GF-D8 (cell line): ENCODE measurements around the gene PRDM5.

Source experiments
- DNase-seq: peaks from one replicate; lab custom pipeline; 2025; lab: John Stamatoyannopoulos, UW

The PRDM5 gene

DNA sequence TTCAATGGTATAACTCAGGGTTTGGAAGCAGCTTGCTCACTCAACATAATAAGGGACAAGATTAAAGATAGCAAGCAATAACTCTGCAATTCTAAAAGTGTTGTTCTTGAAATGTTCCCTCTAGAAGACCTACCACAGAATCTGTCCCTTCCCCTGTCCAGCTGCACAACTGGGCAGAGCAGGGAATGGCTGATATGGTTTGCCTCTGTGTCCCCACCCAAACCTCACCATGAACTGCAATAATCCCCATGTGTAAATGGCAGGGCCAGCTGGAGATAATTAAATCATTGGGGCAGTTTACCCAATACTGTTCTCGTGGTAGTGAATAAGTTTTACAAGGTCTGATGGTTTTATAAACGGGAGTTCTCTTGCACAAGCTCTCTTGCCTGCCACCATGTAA is 19.1 kb downstream of the PRDM5 start:
- DNase-seq = no peak

DNA sequence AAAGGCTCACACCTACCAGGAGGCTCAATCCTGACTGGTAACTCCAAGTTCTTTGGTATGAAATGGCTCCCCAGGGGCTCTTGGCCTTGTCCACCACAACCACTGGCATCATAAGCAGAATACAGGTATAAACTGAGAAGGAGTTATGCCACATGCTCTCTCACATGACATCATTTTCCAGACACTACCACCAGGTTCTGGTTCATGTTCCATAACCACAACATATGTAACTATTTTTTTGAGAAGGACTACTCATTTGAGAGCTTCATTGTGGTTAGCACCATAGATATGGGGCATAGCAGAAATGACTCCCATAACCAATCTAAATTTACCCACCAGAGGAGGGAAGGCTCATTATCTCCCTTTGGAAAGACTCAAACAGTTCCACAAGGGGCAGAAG is 19.6 kb downstream of the PRDM5 start:
- DNase-seq = no peak

DNA sequence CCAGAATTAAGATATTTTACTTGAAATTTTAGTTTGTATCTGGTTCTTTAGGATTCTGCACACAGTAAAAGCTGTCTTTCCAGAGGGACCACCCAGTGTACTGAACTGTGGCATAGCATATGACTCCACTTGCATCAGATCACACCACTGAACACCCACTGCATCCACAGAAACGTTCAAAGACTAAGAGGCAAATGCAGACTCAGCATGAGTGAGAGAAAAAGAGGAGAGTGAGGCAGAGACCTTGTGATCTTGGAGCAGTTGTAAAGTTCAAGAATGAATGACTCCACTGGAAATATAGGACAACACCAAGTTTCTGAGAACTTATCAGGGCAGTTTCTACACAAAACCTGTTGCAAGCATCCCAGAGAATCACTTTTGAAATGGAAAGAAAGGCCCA is 20.8 kb downstream of the PRDM5 start:
- DNase-seq = no peak

DNA sequence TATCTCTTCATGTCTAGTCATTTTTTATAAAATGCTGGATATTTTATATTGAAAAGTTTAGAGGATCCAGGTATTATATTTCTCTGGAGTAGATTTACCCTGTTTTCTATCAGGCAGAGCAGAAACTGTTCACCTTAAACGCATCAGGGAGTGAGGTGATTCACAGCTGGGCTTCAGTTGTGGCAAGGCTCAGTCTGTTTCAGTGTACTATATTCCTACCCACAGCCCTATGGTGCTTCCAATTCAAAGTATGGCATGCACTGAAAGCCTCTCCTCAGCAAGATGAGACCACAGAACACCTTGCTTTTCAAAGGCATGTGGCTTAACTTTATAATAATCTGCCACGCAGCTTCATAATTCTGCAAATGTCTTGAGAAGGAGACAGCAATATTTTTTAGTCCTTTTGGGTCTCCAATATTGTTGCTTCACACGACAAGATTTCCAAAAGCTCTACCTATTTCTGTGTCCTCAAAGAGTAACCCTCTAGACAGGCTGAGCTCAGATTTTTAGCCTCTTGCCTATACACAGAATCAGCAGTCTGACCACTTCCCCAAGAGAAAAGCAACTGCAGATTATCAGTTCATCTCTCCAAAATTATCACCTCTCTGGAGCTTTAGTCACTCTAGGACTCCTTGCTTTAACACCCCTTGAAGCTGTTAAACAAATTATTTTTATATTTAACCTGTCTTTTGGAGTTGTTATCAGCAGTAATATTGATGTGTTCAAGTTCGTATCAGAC is 24.4 kb downstream of the PRDM5 start:
- DNase-seq = no peak

DNA sequence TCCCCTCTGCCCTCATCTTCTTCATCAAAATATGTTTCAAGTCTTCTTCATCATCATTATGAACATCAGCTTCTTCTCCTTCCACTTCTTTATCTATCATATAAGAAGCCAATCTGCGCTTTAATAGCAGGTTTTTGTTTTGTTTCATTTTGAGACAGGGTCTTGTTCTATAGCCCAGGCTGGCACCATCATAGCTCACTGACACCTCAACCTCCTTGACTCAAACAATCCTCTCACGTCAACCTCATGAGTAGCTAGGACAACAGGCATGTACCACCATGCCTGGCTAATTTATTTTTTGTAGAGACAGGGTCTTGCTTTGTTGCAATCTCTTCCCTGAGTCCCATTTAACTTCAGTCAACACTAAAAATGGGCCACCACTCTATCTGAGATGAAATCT is 27.0 kb downstream of the PRDM5 start:
- DNase-seq = no peak

DNA sequence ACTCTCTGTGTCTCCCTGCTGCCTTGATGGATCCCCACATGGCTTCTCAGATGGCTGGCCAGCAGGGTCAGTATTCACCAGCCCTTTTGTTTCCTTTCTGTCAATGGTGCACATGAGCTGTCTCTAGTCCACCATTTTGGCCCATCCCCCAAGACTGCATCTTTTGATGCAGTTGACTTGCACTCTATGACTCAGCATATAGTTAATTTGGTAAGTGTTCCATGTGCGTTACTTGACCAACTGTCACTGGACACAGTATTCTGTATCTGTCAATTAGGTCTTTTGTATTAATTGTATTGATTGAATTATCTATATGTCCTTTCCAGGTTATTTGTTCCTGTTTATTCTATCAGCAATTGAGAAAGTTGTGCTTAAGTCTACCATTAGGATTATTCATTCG is 29.2 kb downstream of the PRDM5 start:
- no peak for DNase-seq

DNA sequence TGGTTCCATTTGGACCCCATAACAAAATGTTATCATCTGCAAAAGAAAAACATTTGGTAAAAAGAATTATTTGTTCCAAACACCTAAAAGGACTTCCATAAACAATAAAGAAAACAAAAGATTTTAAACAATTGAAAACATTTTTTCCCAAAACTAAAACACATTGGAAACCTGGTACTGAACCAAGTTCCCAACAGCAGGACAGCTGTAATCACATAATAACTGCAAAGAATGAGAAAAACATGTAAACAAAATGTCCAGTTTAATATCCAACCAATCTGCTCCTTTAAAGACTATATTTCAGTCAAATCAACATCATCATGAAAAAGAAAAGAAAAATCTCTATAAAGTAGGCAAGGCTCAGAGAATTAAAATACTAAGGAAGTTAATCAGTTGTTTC is 36.3 kb downstream of the PRDM5 start:
- no peak for DNase-seq

DNA sequence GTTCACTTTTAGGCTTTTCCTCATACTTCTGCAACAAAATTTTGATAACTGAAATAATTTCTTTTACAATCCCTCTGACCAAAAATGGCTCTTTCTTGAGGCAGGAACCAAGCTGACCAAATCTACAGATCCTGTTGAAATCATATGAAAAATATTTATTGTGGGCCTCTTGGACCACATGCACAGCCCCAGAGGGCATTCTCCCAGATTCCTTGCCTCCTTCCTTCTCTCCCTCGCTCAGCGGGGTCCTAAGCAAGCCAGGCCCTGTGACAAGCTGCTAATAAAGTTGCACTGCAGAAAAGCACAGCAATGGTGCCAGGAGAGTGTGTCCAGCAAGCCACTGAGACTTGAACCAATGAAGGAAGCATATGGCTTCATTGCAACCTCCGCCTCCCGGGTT is 40.7 kb downstream of the PRDM5 start:
- DNase-seq = no peak

DNA sequence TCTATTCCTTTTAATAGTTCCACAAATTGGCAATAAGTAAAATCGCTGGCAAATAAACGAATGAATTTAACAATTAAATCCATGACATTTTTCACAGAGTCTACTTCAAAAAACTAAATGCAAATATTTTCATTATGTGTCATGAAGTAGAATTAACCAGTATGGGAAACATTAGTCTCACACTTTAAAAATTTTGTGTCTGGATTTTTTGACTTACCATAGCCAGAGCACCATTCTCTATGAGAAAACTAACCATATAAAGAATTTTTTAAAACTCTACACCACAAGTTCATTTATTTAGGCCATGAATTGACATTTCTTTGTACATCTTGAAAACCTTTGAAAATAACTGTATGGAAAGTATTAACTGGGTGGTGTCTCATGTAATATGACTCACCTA is 41.2 kb downstream of the PRDM5 start:
- DNase-seq = no peak

DNA sequence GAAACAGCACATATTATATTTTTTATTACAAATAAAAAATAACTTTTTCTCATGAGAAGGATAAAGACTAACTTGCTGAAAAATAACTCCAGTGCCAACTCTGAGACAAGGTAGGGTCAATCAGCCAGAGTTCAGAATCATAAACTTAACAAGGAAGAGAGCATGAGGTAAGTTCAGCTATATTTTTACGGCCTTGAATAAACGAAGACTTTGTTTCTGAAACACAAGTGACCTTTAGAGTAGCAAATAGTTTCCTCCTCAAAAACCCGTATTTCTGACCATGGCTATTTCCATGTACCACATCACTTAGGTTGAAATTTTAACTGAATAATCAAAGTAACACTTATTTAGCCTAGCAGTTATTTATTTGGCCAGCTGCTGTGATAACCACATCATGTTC is 45.5 kb downstream of the PRDM5 start:
- no peak for DNase-seq

DNA sequence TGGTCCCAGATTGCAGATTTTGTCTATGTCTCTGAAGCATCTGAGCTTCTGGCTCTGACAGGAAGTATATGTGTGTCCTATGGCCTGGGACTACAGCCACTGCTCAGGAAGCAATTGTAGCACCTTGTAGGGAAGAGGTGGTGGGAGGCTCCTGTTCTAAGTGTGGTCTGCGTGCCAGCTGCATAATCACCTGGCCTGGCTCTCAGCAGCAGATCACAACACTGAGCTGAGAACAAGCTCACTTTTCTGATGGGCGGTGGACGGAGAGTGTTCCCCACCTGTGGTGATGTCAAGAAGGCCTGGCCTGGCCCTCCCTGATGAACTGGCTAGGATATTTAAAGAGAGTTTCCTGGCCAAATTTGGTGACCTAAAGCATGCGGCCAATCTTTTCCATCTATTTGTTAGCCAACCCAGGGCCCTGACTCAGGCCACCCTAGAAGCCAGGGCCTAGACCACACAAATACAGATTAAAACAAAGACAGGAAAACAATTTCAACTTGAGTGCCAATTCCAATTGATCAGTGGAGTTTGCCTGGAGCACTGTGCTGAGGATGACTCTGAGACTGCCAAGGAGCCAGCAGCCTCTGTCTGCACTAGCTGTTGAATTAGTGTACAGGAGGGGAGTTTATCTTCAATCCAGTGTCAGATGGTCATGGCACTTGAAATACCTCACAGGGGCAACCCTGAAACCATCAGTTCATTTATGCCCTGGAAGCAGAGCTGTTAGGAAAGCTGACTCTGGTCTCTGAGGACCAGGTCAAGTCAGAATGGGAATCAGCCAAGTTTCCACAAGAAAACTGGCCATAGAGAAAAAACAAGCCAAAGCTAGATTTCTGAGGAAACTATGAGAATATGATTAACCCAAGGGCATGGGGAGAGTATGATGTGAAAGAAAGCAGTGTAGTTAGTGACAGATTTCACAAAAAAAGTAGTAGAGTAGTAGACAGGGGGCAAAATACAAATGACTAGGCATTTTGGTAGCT is 47.4 kb downstream of the PRDM5 start:
- DNase-seq = no peak

DNA sequence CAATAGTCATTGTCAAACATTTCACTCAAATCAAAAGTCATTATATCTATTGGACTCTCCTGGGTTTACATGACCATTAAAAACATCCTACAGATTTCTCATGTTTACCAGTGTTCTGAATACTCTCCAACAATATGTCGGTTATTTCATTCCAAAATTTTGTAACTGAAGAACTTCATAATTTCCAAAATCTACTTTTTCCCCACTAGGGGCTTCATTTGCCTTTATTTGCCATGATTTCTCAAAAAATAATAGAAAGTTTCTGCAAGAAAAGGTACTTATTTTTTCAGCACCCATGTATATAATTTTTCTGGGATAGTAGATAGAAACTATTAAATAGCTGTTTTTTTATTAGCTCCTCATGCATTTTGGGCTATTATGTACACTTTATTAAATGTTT is 49.0 kb downstream of the PRDM5 start:
- no peak for DNase-seq

DNA sequence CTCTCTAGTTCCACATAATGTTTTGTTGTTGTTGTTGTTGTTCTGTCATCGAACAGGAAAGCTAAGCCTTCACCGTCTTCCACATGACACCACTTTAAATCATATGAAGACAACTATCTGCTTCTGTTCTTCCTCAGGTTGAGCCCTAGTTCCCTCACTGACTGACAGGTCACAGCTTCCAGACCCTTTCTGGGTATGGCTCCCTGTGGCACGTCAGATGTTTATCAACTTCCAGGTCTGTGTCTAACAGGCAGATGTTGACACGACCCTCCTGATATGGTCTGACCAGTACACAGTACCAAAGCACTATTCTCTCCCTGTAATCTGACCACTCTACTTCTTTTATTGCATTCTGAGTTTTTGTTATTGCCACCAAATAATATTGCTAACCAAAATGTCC is 51.4 kb downstream of the PRDM5 start:
- no peak for DNase-seq

DNA sequence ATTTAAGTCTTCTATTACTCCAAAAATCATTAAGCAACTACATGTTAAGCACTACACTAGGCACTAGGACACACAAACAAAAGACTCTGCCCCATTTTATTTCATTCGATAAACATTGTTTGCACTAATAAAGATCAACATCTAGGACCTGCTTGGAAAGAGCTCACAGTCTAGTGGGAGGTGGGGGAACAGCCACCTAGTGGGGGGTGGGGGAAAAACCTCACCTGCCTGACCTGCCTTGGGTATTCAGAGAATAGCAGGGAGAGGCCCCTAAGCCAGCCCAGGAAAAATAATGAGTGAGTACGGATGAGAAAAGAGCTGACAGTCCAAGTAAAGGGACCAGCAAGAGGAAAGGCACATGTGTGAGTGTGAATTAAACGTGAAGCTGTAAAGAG is 52.2 kb downstream of the PRDM5 start:
- no peak for DNase-seq

DNA sequence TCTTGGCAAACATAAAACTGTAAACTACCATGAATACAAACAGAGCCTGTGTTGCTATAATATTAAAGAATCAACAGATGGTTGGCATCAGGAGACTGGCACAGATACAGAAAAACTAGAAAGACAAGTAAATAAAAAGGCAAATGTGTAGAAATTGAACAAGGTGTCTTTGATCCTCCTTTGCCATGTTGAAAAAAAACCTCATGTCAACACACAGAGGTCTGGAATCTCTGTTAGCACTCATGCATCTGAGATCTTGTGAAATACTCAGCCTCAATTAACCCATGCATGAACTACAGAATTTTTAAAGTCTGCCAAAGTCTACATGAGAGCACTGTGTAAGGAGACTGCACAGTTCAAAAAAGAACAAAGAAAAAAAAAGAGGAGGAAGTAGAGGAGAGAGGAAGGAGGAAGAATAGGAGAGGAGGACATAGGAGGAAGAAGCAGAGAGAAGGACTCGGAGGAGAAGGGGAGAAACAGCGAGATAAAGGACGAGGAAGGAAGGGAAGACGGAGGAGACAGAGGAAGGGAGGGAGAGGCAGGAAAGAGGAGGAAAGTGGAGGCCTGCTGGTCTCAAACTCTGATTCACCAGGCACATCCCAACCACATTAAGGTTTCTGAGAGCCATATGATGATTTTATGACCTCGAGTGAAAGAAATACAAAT is 52.8 kb downstream of the PRDM5 start:
- DNase-seq = no peak

DNA sequence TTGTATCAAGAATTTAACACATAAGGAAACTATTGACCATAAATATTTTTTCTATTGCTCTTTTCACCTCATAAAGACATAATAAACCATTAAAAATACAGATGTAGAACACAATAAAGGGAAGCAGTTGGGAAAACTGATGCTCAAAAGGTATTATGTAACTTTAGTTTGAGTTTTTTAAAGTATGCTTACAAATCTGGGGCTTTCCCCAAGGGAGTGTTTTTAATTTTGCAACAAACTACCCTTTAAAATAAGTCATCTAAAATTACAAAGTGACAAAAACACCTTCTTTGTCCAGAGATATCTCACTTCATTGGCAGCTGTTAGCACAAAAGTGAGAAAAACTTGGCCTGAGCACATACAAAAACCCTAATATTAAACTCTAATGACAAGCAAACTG is 55.0 kb downstream of the PRDM5 start:
- DNase-seq = no peak

DNA sequence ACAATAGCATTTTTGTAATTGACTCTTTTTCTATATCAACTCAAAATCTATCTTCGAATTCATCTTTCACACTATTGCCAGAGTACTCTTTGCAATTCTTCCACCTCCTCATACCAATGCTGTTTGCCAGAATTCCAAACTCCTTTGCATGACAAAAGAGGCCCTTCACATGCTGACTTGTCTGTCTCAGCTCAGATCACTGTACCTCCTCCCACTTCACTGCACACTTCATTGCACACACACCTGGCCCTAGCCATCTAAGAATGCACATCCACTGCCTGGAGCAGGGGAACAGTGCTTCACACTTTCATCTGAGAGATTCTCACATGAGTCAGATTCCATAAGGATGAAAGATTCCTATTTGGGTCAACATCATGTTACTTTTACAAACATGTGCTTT is 56.5 kb downstream of the PRDM5 start:
- DNase-seq = no peak

DNA sequence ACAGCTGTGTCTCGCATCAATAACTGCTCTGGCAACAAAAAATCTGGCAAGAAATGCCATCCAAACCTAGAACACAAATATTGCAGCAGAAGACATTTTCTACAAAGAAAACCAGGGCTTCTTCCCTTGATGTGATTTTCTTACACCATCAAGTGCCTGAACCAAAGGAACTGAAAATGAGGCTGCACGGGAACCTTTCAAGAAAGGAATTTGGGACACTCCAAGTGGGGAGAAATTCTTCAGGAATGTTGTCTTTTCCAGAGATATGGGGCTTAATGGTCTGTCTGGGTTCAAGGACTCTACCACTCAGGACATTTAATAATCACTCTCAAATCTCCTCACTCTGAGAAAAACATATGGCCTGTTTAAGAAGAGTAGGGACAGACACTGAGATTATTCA is 57.6 kb downstream of the PRDM5 start:
- DNase-seq = no peak

DNA sequence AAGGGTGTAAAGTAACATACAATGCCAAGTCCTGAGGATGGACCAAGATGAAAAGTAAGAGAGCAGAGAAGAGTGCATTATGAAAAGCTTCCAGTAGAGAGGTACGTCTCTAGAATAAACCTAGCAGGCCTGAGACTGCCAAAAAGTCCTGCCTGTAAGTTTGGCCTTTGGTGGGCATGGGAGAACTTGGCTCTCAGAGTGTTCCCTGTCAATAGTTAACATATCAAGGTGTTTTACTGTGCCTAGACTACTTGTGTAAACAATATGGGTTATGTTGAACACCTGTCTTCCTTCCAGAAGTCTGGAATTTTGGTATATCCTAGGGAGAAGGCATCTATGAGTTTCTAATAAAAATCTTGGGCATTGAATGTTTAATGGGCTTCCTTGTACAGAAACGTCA is 60.1 kb downstream of the PRDM5 start:
- DNase-seq = no peak

DNA sequence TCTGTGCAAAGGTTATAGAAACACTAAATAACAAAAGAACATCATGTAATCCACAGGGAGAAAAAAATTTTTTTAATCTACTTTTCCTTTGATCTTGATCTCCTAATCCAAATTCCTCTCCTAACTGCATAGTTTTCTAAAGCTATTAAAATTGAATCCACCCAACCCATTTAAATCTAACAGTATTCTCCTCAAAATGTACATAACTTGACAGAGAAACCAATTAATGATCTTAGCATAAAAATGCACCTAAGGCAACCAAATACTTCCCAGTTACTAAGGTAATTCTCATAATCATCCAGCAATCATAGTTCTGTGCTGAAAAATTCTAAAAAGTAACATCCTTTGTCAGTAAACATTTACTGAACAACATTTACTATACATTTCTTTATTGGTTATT is 60.7 kb downstream of the PRDM5 start:
- no peak for DNase-seq

DNA sequence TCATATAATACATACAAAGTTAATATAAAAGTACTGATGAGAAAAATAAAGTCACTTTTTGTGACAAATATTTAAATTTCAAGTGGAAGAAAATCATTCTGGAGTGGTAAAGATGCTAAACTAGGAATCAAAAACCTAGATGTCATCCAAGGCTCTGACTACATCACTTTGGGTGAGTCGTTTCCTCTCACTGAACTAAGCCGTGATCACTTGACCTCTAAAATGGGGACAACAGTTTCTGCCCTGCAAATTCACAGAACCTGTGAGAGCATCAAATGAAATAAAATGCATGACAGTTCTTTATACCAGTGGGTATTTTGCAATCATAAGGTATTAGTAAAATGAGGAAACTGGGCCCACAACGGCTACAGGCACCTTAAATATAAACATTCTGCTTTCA is 63.8 kb downstream of the PRDM5 start:
- DNase-seq = no peak

DNA sequence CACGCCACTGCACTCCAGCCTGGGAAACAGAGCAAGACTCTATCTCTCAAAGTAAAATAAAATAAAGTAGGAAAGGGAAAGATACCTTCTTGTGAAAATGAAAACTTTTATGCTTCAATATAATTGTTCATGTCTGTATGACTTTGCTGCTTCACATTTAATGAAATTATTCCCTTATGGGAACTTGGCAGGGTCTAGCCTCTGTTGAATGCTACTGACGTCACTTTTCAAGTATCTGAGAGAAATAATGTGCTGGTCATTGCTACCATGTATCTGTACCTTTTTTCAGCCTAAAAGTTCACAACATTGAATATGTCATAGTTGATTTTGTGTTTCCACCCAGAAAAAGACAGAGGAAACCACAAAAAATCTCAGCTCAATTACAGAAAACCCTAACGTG is 65.2 kb downstream of the PRDM5 start:
- DNase-seq = no peak

DNA sequence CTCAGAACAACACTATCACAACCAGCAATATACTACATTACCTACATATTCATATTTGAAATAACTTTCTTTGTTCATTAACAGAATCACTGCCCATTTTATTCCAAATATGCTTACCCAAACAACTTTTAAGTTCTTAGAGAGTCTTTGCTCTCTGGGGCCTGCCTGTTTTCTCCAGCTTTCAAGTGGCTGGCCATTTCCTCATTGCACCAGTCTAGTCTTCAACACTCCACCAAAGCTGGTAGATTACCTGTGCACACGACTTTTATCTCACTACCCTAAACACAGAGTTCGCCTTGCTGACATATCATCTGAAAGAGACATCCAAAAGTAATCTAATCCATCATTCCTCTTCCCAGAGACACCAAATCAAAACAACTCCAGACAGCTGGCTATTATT is 66.2 kb downstream of the PRDM5 start:
- no peak for DNase-seq
